HG02852 (cell line): ENCODE measurements around the gene CCR6.
A peak's percentile ranks its signal among the peaks of the same experiment; 100 is the strongest.
"Not testable (repeated sequence)": the region's sequence is repeated elsewhere in the genome, so short reads cannot be mapped to it uniquely, and the experiment has no call there.

ENCODE experiments used
- ATAC-seq: cut with Tn5 transposase; IDR thresholded peaks from one replicate; pipeline ENCODE4 v1.9.1; 2021; ENCODE audit warnings: mild to moderate bottlenecking, moderate library complexity; ENCODE audit not compliant: unreplicated experiment

CCR6 gene

GRCh38 chr6:167165858-167166471, 43.1 kb downstream of the CCR6 start:
- no peak for ATAC-seq

- ATAC-seq, result not testable (repeated sequence)
These were observed 44.8 kb downstream of the CCR6 start for GRCh38 chr6:167167699-167168098.

GRCh38 chr6:167168296-167168695, 45.4 kb downstream of the CCR6 start:
- not testable (repeated sequence) for ATAC-seq

- ATAC-seq, result not testable (repeated sequence)
These were observed 47.0 kb downstream of the CCR6 start for GRCh38 chr6:167169867-167170266.

GRCh38 chr6:167171300-167171699, 48.4 kb downstream of the CCR6 start:
- not testable (repeated sequence) for ATAC-seq

GRCh38 chr6:167172011-167172410, 49.1 kb downstream of the CCR6 start:
- not testable (repeated sequence) for ATAC-seq

GRCh38 chr6:167177271-167177670, 54.4 kb downstream of the CCR6 start:
- not testable (repeated sequence) for ATAC-seq

- ATAC-seq, result not testable (repeated sequence)
These were observed 56.2 kb downstream of the CCR6 start for GRCh38 chr6:167178896-167179655.

- not testable (repeated sequence) for ATAC-seq
These were observed 57.2 kb downstream of the CCR6 start for GRCh38 chr6:167180086-167180485.

GRCh38 chr6:167181351-167181750, 58.5 kb downstream of the CCR6 start:
- ATAC-seq, result not testable (repeated sequence)

- peak; percentile 79 for ATAC-seq
These were observed 60.0 kb downstream of the CCR6 start for GRCh38 chr6:167182913-167183314.

GRCh38 chr6:167185101-167185500, 62.2 kb downstream of the CCR6 start:
- ATAC-seq, result not testable (repeated sequence)

GRCh38 chr6:167187275-167187674, 64.4 kb downstream of the CCR6 start:
- not testable (repeated sequence) for ATAC-seq
